Stimulated activated CD4-positive, alpha-beta T cell treated with anti-CD3 and anti-CD28 coated beads, Interleukin-12 subunit alpha, Interleukin-12 subunit beta, amount 100 ng/mL, for 4 hours (primary cell): Measurements from ENCODE around the gene RFX3.

Source experiments
- DNase-seq: peaks from one replicate; pipeline ENCODE4 v3.0.0-alpha.2; 2020

The RFX3 gene

GRCh38 chr9:3268223-3268622 is 257.6 kb downstream of the RFX3 start:
- no peak for DNase-seq

GRCh38 chr9:3263698-3264097 is 262.1 kb downstream of the RFX3 start:
- no peak for DNase-seq

GRCh38 chr9:3262826-3263529 is 262.8 kb downstream of the RFX3 start:
- DNase-seq: no peak

GRCh38 chr9:3261484-3261883 is 264.3 kb downstream of the RFX3 start:
- no peak for DNase-seq

GRCh38 chr9:3256571-3257330 is 269.1 kb downstream of the RFX3 start:
- no peak for DNase-seq

- DNase-seq: no peak
Measured at GRCh38 chr9:3251309-3251708, 274.5 kb downstream of the RFX3 start.

GRCh38 chr9:3250741-3251140 is 275.1 kb downstream of the RFX3 start:
- DNase-seq: no peak

GRCh38 chr9:3247211-3247610 is 278.6 kb downstream of the RFX3 start:
- DNase-seq: no peak

GRCh38 chr9:3246241-3246640 is 279.6 kb downstream of the RFX3 start:
- DNase-seq: no peak

- no peak for DNase-seq
Measured at GRCh38 chr9:3244963-3245653, 280.7 kb downstream of the RFX3 start.

GRCh38 chr9:3243683-3244082 is 282.1 kb downstream of the RFX3 start:
- DNase-seq: no peak

GRCh38 chr9:3241290-3241689 is 284.5 kb downstream of the RFX3 start:
- no peak for DNase-seq

- DNase-seq: peak; percentile 65
Measured at GRCh38 chr9:3240656-3241268, 285.0 kb downstream of the RFX3 start.

GRCh38 chr9:3239240-3239639 is 286.6 kb downstream of the RFX3 start:
- DNase-seq: no peak

GRCh38 chr9:3238236-3238635 is 287.6 kb downstream of the RFX3 start:
- DNase-seq: no peak

GRCh38 chr9:3237121-3237520 is 288.7 kb downstream of the RFX3 start:
- DNase-seq: no peak

GRCh38 chr9:3235497-3235896 is 290.3 kb downstream of the RFX3 start:
- DNase-seq: no peak

- DNase-seq: no peak
Measured at GRCh38 chr9:3224931-3225330, 300.9 kb downstream of the RFX3 start.

- no peak for DNase-seq
Measured at GRCh38 chr9:3215658-3216057, 310.1 kb downstream of the RFX3 start.

- DNase-seq: no peak
Measured at GRCh38 chr9:3214741-3215140, 311.1 kb downstream of the RFX3 start.

- no peak for DNase-seq
Measured at GRCh38 chr9:3205421-3206095, 320.2 kb downstream of the RFX3 start.

- no peak for DNase-seq
Measured at GRCh38 chr9:3200331-3200774, 325.4 kb downstream of the RFX3 start.

GRCh38 chr9:3193791-3194190 is 332.0 kb downstream of the RFX3 start:
- no peak for DNase-seq
